Epithelial cell of esophagus (primary cell): Measurements from ENCODE around the gene MPPED2.
A peak's percentile ranks its signal among the peaks of the same experiment; 100 is the strongest.

ENCODE experiments used
- DNase-seq: peaks from one replicate; pipeline ENCODE4 v3.0.0; 2010; ENCODE audit warnings: low read depth
- H3K4me3 ChIP-seq: 2 replicates; pipeline ENCODE4 v1.5.1; 2011; ENCODE audit warnings: mild to moderate bottlenecking, low read length, control low read depth
- TF ChIP-seq, protein P1 (sequence below): IDR thresholded peaks from 2 replicates; pipeline ENCODE4 v1.5.1; 2011; ENCODE audit warnings: low read depth, mild to moderate bottlenecking, low read length, control low read depth, inconsistent platforms; ENCODE audit not compliant: insufficient read depth; ENCODE audit errors: missing control alignments

The MPPED2 gene

DNA sequence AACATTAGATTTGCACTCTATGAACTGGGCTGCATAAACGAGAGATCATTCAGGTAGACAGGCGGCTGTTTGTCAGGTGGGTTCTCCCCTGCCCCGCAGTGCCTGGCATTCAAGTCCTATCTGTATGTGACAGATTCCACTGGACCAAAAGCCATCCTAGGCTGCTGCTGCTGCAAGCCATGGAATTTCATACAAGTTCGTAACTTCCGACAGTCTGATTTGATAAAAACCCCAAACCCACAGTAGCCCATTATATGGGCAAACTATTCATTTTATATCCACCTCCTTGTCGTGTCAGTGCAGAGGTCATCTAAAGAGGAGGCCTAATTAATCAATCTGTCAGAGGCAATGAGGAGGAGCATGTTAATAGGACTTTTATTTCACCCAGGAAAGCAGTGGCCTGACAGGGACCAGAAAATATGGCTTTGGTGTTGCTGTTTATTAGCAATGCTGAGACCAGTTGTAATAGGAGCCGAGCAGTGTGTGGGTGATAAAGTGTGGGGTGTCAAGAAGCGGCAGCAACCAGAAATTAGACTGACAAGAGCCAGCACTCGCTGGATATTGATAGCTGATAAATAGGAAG is 139.0 kb downstream of the MPPED2 start:
- no peak for DNase-seq
- TF ChIP-seq, protein P1, sequence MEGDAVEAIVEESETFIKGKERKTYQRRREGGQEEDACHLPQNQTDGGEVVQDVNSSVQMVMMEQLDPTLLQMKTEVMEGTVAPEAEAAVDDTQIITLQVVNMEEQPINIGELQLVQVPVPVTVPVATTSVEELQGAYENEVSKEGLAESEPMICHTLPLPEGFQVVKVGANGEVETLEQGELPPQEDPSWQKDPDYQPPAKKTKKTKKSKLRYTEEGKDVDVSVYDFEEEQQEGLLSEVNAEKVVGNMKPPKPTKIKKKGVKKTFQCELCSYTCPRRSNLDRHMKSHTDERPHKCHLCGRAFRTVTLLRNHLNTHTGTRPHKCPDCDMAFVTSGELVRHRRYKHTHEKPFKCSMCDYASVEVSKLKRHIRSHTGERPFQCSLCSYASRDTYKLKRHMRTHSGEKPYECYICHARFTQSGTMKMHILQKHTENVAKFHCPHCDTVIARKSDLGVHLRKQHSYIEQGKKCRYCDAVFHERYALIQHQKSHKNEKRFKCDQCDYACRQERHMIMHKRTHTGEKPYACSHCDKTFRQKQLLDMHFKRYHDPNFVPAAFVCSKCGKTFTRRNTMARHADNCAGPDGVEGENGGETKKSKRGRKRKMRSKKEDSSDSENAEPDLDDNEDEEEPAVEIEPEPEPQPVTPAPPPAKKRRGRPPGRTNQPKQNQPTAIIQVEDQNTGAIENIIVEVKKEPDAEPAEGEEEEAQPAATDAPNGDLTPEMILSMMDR, result no peak
- H3K4me3 ChIP-seq, result no peak overlapping the region

DNA sequence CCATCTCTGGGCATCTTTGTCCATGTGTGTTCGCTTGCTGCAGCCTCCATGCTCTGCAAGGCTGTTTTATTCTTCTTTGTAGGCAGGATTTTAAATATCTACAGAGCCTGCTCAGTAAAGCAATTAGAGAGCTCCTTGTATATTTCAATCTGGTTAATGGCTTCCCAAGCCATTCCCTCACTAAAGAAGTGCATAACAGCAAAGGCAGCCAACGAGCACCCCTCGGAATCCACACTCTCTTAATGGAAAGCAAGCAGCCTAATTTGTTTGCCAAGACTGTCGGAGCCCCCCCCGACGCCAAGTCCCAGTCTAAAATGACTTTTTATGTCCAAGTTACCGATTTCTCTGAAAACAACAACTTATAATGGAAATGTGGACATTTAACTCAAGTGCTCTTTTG is 139.6 kb downstream of the MPPED2 start:
- DNase-seq, result no peak
- TF ChIP-seq, protein P1, result no peak
- no peak overlapping the region for H3K4me3 ChIP-seq

DNA sequence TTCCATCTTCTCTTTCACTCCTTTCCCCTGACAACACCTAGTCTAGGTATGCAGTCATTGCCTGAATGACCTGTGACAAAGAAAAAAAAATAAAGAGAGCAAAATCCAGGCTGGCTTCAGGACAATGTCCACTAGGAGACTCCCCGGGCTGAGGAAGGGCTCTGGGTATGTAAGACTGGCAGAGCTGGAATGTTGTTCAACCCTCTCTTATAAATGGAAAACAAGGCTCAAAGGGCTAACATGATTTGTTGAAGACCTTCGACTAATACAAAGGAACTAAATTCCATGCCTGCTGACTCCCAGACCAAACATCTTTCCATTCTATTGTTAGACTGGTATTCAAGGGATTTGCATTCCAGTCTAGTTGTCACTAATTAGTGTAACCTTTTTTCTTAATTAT is 141.1 kb downstream of the MPPED2 start:
- DNase-seq, result no peak
- no peak overlapping the region for H3K4me3 ChIP-seq
- TF ChIP-seq, protein P1, result no peak

DNA sequence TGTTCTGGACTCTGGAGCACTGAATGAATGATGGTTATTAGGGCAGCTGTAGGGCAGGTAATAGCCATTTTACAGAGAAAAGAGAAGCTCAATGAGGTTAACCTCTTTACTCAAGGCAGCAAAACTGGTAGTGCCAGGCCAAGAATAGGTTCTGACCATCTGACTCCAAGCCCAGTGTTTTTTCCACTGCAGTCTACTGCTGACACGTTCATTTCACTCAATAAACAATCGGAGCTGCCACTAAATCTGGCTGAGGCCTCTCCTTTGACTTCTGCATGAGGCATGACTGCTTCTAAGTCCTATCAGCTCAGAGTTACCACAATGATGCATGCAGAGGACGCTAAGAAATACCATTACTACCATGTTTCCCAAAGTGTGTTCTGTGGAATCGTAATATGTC is 145.6 kb downstream of the MPPED2 start:
- no peak for DNase-seq
- TF ChIP-seq, protein P1, result no peak
- H3K4me3 ChIP-seq, result no peak overlapping the region

DNA sequence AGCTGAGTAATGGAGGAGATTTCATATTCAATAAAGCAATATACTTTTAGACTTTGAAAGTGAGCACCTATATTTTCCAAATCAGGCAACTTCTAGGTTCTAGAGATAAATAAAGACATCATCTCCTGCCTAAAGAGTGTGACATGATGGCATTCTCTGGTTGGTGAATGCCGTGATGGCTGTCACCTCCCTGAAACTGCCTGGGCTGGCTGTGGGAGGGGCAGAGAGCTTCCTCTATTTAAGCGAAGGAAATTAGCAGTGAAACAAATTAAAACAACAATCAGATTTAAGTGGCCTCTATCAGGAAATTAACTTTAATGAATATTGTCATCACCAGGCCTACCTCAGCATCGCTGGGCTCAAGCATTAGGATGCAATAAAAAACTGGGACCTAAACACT is 149.4 kb downstream of the MPPED2 start:
- TF ChIP-seq, protein P1, result no peak
- no peak for DNase-seq
- H3K4me3 ChIP-seq, result no peak overlapping the region

DNA sequence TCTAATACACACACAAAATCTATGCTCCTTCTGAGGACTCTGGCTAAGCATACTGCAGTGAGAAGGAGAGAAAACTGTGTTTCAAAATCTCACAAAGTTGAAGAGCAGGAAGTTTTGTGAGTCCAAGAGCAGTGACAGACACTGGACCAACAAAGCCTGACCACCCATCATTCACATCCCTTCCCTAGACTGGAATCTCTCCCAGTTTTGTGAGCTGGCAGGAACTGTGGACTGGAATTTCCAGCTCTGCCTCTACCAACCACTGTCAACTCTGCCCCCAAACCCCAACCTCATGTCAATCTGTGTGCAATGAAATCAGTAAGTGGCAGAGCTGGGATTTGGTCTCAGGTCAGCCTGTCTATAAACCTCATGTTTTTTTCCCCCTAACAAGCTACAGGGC is 150.7 kb downstream of the MPPED2 start:
- H3K4me3 ChIP-seq, result no peak overlapping the region
- peak; percentile 13 for DNase-seq
- TF ChIP-seq, protein P1, result no peak

DNA sequence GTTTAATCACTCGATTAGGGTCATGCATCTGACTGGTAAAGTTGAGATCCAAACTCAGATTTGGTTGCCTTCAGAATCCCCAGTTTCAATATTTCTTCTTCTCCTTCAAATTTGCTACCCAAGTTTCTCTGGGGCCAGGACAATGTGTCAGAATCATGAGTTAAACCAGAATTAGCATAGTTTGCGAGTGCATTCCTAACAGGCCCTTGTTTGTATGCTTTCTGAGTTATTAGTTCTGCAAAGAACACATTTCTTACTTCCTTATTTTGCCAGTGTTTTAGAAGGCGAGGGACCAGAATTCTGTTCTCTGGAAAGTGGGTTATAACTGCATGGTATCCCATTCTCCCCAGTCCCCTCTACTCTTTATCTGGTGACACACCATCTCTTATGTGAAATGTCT is 151.3 kb downstream of the MPPED2 start:
- no peak for DNase-seq
- H3K4me3 ChIP-seq, result no peak overlapping the region
- TF ChIP-seq, protein P1, result no peak
